ENCODE results near the gene COMMD4. TPM values are rescaled to one million over a fixed set of nuclear protein-coding genes. Genes with fewer than 3 reads are reported as not detected.
"Not testable (repeated sequence)": the region's sequence is repeated elsewhere in the genome, so short reads cannot be mapped to it uniquely, and the experiment has no call there.

Gene COMMD4
- total RNA-seq, 2 donors from 2014 or later: 153 to 156 TPM

DNA sequence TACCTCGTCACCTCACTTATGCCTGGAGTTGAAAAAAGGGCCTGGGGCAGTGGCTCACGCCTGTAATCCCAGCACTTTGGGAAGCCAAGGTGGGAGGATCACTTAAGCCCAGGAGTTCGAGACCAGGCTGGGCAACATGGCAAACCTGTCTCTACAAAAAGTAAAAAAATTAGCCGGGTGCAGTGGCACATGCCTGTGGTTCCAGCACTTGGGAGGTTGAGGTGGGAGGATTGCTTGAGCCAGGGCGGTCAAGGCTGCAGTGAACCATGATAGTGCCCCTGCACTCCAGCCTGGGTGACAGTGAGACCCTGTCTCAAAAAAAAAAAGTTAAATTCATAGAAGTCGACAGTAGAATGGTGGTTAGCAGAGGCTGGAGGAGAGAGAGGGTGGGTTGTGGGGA is 6.4 kb downstream of the COMMD4 start:
- Histone ChIP-seq H3K4me3 (ENCODE audit: low read length) (no peak overlapping the region), H3K9ac (ENCODE audit: extremely low read depth, low read length, poor library complexity, severe bottlenecking) (no peak overlapping the region), H3K36me3 (ENCODE audit: control insufficient read depth, insufficient read depth, low read length) (peaks cover 24% of the 10 kb centered on the region), H3K27me3 (ENCODE audit: control insufficient read depth, insufficient read depth, low read length, poor library complexity, severe bottlenecking) (peaks cover 12% of the 10 kb centered on the region), H3K4me1 (ENCODE audit: control insufficient read depth, insufficient read depth, low read length) (no peaks in the 10 kb centered on the region), H3K9me3 (ENCODE audit: control insufficient read depth, low read length) (no peaks in the 10 kb centered on the region), H3K27ac (ENCODE audit: low read depth, low read length) (no peak overlapping the region)
- H3K4me3 Mint-ChIP-seq: no peak overlapping the region
- H3K27ac Mint-ChIP-seq: no peak overlapping the region
- no peaks in the 10 kb centered on the region for H3K9me3 Mint-ChIP-seq
- WGBS, 2 experiments (ENCODE audit: insufficient coverage in 1 of 2, insufficient read length in 1 of 2): 87 to 97% methylated on average over 6 of the region's 6 CpGs
- no peaks in the 10 kb centered on the region for H3K4me1 Mint-ChIP-seq
- TF ChIP-seq, protein P1, sequence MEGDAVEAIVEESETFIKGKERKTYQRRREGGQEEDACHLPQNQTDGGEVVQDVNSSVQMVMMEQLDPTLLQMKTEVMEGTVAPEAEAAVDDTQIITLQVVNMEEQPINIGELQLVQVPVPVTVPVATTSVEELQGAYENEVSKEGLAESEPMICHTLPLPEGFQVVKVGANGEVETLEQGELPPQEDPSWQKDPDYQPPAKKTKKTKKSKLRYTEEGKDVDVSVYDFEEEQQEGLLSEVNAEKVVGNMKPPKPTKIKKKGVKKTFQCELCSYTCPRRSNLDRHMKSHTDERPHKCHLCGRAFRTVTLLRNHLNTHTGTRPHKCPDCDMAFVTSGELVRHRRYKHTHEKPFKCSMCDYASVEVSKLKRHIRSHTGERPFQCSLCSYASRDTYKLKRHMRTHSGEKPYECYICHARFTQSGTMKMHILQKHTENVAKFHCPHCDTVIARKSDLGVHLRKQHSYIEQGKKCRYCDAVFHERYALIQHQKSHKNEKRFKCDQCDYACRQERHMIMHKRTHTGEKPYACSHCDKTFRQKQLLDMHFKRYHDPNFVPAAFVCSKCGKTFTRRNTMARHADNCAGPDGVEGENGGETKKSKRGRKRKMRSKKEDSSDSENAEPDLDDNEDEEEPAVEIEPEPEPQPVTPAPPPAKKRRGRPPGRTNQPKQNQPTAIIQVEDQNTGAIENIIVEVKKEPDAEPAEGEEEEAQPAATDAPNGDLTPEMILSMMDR (conservative IDR thresholded peaks at IDR 0.05): no peak
- peaks cover 18% of the 10 kb centered on the region for H3K27me3 Mint-ChIP-seq (ENCODE audit: insufficient read depth)
- peaks cover 16% of the 10 kb centered on the region for H3K36me3 Mint-ChIP-seq (ENCODE audit: low read depth)
- DNase-seq: no peak

DNA sequence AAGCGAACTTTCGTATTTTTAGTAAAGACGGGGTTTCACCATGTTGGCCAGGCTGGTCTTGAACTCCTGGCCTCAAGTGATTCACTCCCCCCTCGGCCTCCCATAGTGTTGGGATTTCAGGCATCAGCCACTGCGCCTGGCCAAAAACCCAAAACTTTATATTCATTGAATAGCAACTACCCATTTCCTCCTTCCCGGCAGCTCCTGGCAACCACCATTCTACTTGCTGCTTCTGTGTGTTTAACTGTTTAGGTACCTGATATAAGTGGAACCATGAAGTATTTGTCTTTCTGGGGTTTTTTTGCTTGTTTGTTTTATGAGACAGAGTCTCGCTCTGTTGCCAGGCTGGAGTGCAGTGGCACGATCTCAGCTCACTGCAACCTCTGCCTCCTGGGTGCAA is 8.1 kb downstream of the COMMD4 start:
- H3K4me3 Mint-ChIP-seq; H3K27ac Mint-ChIP-seq; H3K9me3 Mint-ChIP-seq; H3K4me3 ChIP-seq (ENCODE audit: low read length); H3K9ac ChIP-seq (ENCODE audit: extremely low read depth, low read length, poor library complexity, severe bottlenecking); H3K9me3 ChIP-seq (ENCODE audit: control insufficient read depth, low read length); H3K4me1 ChIP-seq (ENCODE audit: control insufficient read depth, insufficient read depth, low read length); H3K27ac ChIP-seq (ENCODE audit: low read depth, low read length); DNase-seq; H3K4me1 Mint-ChIP-seq: not testable (repeated sequence)
- H3K27me3 Mint-ChIP-seq (ENCODE audit: insufficient read depth): peaks cover 27% of the 10 kb centered on the region
- peaks cover 12% of the 10 kb centered on the region for H3K36me3 Mint-ChIP-seq (ENCODE audit: low read depth)
- whole genome bisulfite sequencing, 2 experiments (ENCODE audit: insufficient coverage in 1 of 2, insufficient read length in 1 of 2): 83 to 91% methylated on average over 6 to 7 of the region's 8 CpGs
- H3K36me3 ChIP-seq (ENCODE audit: control insufficient read depth, insufficient read depth, low read length): peaks cover 19% of the 10 kb centered on the region
- peaks cover 12% of the 10 kb centered on the region for H3K27me3 ChIP-seq (ENCODE audit: control insufficient read depth, insufficient read depth, low read length, poor library complexity, severe bottlenecking)

DNA sequence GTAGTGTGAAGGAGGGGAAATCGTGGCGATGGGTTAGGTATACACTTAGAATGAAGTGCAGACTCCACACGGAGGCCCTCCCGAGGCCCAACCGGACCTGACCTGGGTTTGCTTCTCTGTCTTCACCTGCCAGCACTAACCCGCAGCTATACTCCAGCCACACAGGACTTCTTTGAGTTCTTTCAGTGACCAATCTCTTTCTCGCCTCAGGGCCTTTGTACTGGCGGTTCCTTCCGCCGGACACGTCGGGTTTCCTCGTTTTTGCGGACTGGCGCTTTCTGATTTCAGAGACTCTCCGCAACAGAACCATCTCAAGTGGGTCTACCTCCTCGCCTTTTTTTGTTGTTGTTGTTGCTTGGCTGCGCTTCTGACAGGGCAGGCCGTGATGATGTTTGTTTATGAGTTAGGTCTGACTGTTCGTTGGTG is 10.9 kb downstream of the COMMD4 start, which contains the start of gene NEIL1:
Gene NEIL1 (plus strand): TSS at position 244 of the 426 bp plus-strand sequence. CDS start 1,867 bp downstream, outside the sequence.
- no peaks in the 10 kb centered on the region for H3K4me1 ChIP-seq (ENCODE audit: control insufficient read depth, insufficient read depth, low read length)

More for the DNA sequence above, 10.9 kb downstream of the COMMD4 start, which contains the start of gene NEIL1:
- Mint-ChIP-seq H3K36me3 (ENCODE audit: low read depth) (no peaks in the 10 kb centered on the region), H3K27me3 (ENCODE audit: insufficient read depth) (peaks cover 40% of the 10 kb centered on the region), H3K4me1 (peaks cover 2% of the 10 kb centered on the region), H3K9me3 (no peaks in the 10 kb centered on the region), H3K4me3 (peak within 1 kb of the TSS; percentile 82), H3K27ac (no peak within 1 kb of the TSS)
- H3K4me3 ChIP-seq (ENCODE audit: low read length): peak within 1 kb of the TSS; percentile 87
- H3K9ac ChIP-seq (ENCODE audit: extremely low read depth, low read length, poor library complexity, severe bottlenecking): peak within 1 kb of the TSS; percentile 68
- peak; percentile 72 for DNase-seq
- TF ChIP-seq, protein P1 (conservative IDR thresholded peaks at IDR 0.05): no peak
- no peaks in the 10 kb centered on the region for H3K9me3 ChIP-seq (ENCODE audit: control insufficient read depth, low read length)
- no peaks in the 10 kb centered on the region for H3K36me3 ChIP-seq (ENCODE audit: control insufficient read depth, insufficient read depth, low read length)
- WGBS, 2 experiments (ENCODE audit: insufficient coverage in 1 of 2, insufficient read length in 1 of 2): 40 to 58% methylated on average over 11 to 20 of the region's 20 CpGs
- peaks cover 12% of the 10 kb centered on the region for H3K27me3 ChIP-seq (ENCODE audit: control insufficient read depth, insufficient read depth, low read length, poor library complexity, severe bottlenecking)
- H3K27ac ChIP-seq (ENCODE audit: low read depth, low read length): no peak within 1 kb of the TSS
